NCI-H2029 treated with DMSO at 0.1 percent for 48 hours (cell line): Measurements from ENCODE around the gene ZNF185.
A peak's percentile ranks its signal among the peaks of the same experiment; 100 is the strongest.

Experiments
- DNase-seq: peaks from one replicate; lab custom pipeline; 2025; lab: John Stamatoyannopoulos, UW

ZNF185 gene

DNA sequence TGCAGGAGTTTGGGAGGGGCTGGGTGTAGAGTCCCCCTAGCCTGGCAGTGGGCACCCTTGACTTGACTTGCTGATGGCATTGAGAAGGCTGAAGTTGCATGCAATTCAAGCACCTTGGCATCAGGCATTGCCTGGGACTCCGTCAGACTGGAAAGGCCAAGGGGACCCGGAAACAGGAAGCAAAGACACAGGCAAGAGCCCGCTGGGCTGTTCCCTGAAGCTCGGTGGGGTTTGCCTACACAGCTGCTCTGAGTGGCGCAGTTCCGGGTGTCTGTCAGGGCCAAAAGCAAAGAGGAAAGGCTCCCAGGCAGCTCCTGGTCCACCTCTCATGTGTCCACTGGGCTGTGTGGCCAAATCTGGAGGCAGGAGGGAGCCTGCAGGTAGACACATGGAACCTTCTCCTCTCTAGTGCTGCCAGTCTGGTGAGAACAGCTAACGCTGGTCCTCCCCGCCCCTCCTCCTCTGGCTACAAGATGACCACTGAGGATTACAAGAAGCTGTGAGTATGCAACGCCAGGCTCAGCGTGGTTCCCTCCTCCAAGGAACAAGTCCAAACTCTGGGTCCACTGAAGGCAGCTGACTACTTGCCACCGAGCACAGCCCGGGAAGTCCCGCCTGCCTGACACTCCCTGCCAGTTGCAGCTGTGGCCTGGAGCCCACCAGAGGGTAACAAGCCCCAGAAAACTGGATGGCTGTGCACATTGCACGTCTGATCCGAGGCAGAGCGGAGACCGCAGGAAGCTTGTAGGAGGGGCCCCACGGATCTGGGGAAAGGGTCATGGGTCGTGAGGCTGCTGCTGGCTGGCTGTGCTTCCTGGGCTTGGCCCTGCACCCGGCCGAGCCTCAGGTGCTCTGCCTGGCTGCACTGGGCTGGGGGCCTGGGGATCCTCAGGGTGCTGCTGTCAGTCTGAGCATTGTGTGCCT lies 20.1 kb downstream of the ZNF185 start:
- DNase-seq = no peak

DNA sequence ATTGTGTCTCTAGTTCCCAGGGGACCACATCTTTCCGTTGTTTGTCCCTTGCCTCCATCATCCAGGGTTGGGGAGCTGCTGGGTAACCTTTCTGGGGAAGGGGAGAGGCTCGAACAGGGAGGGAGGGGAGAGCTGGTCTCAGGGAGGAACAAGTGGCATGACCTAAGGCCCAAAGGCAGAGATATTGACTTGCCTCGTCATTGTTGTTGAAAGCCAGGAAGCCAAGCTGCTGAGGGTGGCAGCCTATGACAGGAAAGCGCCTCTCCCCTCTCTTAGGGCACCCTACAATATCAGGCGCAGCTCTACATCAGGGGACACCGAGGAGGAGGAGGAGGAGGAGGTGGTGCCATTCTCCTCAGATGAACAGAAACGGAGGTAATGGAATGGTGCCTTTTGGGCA lies 20.8 kb downstream of the ZNF185 start:
- DNase-seq = no peak

DNA sequence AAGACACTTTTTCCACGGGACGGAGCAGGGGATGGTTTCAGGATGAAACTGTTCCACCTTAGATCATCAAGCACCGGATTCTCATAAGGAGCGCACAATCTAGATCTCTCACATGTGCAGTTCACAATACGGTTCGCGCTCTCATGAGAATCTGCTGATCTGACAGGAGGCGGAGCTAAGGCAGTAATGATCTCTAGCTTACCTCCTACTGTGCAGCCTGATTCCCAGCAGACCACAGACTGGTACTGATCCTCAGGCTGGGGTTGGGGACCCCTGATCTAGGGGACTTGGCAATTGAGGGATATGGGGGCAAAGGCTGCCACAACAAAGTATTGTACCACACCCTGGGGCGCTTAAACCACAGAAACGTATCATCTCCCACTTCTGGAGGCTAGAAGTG lies 25.7 kb downstream of the ZNF185 start:
- DNase-seq = no peak

DNA sequence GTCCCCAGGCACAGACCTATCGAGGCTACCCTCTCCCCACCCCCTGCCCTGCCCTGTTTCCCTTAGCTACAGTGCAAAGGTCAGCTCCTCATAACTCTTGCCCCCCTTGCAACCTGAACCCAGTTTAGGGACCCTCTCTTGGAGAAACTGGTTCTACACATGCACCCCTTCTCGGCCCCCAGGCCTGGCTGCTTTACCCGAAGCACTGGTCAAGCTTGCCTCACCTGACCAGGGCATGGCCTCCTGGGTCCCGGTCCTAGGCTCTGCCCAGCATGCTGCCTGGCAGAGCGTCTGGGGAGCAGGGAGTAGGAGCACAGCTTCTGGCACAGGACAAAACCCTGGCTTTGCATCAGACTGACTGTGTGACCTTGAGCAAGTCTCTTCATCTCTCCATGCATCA lies 28.0 kb downstream of the ZNF185 start:
- DNase-seq = no peak

DNA sequence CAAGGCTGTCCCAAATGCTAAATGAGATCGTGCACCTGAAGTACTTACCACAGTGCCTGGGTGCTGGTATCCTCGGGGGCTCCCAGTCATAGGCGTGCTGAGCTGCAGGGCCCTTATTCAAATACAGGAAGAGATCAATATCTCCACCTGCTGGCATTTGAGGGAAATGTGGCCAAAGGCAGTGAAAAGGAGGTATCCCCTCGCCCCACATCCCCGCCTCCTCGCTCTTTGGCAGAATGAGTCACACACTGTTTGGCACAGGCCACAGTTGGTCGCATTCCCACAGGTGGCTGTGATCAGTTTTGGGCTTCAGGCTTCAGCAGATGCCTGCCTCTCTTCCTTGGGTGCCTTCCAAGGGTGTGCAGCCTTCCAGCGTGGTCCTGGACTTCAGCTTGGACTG lies 28.4 kb downstream of the ZNF185 start:
- DNase-seq = no peak

DNA sequence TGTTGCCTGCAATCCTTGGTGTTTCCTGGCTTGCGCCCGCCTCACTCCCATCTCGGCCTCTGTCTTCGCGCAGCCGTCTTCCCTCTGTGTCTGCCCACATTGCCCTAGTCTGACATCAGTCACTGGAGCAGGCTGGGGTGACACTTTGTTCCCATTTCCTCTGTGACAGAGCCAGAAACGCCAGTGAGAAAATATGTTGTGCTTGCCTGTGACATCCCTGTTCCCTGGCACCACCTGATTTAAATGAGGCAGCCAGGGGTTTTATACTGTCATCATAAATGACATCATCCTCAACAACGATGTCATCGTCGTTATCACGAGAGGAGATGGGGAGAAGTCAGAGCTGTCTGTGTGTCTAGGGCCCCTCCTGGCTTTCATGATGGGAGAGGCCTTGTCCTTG lies 29.1 kb downstream of the ZNF185 start:
- no peak for DNase-seq

DNA sequence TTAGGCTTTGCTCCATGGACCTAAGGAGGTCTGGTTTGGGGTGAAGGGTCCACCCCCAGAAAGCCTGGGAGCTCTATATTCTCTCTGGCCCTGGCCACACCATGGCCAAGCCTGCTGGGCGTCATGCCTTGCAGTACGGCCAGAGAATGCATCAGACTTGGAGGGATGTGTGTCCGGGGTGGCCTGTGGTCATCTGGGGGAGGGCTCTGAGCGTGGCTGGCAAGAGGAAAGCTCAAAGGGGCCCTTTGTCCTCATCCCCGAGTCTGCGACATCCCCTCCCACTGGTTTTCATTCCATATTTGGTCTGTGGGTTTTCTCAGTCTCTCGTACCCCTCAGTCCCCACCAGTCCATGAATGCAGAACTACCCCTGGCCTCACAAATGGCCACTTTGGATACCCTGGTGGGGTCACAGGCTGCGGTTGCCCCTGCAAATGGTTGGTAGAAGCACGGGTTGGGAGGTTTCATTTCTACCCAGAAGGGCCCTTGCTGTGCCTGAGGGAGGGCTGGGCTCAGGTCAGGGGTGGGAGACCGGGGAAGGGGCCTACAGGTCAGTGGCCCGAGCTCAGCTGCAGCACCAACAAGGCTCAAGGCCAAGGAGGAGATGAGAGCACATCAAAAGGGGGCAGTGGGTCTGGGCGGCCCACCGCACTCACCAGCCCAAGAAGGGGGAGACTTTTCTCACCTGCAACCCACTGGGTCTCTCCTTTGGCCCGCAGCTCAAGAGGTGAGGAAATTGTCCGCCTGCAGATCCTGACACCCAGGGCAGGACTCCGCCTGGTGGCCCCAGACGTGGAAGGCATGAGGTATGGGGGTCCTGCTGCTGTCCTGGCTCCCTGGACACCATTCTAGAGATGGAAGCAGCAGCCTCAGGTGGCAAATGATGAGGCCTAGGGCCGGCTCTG lies 30.2 kb downstream of the ZNF185 start:
- no peak for DNase-seq

DNA sequence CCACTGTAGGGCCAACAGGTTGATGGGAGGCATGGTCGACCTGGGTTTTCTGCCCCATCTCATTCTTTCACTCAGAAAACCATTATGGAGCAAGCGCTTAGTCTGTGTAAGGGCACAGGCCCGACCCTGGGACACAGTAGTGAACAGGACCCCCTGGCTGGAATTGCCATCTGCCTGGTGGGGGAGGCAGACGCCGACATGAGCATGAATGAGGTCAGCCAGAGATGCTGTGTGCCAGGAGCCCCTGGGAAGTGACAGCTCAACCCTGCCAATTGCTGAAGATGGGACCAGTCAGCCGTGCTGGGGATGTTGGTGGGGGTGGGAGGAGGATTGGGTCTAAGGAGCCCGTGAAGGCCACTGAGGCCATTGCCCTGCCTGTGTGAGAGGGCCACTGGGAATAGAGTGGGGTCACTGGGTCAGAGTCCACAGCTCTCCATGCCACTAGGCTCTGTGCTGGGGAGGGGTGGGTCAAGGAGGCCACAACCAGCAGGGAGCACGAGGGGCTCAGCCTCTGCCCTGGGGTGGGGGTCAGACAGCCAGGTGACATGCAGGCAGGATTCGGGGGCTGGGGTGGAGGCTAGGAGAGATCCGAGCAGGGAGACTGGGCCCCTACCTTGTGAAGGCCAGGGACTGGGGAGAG lies 31.0 kb downstream of the ZNF185 start:
- DNase-seq = no peak

DNA sequence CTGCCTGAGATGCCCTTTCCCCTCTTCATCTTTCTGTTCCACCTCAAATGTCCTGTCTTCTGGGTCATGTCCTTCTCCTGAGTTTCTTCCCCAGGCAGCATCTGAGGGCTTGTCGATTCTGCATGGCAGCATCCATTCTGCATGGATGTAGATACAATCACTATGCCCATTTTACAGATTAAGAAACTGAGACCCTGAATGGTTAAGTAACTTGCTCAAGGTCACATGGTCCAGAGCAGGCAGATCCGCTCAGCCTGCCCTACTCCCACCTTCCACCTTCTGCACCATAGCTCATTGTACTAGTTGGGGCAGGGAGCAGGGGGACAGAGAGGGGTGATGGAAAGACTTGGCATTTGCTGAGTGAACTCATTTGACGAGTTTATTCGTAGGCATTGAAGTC lies 32.0 kb downstream of the ZNF185 start:
- DNase-seq = no peak

DNA sequence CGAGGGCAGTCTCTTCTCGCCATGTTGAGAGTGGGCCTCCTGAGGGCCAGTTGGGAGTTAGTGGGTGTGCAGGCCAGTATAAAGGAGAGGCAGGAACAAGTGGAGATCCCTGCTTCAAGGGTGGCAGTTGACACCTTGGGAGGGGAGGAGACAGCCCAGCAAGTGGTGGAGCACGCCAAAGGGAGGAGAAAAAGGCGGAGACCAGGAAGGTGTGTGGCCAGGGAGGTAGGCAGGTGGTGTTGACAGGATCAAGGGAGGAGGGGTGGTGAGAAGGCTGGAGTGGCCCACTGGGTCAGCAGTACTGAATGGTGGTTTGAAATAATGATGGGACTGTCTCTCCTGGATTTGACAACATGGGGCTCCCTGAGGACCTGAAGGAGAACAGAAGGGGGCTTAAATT lies 32.6 kb downstream of the ZNF185 start:
- no peak for DNase-seq

DNA sequence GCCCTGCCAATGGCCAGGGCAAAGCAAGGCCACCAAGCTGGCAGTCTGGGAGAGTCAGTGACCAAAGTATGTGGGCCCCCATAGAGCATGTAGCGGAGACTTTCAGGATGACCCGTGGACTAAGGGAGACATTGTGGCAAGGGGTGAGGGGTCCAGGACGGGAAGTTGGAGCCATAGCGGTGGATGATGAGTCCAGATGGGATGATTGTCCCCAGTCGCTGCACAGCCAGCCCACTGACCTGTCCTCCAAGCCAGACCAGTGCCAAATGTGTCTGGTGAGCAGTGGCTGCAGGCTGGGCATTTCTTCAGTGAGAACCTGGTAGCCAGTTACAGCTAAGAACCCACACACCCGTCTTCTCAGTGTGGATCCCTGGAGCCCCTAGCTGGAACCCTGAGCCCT lies 34.3 kb downstream of the ZNF185 start:
- DNase-seq = no peak

DNA sequence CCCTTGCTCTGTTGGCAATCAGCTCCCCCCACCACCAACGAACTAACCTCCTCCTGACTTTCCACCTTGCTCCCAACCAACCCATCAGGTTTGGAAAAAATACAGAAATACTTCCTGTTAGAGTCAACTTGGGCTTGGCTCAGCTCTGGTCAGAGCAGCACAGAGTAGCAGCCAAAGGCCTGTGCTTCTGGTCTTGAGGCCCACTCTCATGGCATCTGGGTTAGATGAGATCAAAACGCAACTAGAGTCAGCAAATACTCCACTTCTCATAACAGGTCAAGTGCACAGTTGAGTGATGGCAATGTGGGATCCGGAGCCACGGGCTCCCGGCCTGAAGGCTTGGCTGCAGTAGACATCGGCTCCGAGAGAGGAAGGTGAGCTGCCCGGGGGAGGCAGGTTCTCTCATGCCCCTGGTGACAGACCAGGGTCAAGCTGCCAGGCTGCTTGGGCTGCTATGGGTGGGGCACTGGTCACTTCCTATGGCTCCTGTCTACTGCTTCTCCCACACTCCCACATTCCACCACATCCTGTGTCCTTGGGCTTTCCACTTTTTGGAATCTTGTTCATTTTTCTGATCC lies 34.8 kb downstream of the ZNF185 start:
- no peak for DNase-seq

DNA sequence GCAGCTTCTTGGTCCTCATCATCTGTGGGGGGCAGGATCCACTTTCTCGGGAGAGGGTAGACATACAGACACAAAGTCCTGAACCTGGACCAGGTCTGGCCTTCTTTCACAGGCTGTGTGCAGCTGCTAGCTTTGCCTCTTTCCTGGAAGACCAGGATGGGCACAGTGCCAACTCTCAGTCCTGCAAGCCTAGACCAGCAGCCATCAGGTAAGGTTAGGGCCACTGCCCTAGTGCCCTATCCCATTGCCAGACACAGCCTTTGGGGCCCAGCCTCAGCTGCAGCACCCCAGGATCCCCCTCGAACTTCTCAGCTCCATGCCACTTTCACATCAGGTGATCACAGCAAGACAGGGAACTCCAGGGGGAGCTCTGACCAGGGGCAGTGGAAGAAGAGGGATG lies 38.4 kb downstream of the ZNF185 start:
- no peak for DNase-seq

DNA sequence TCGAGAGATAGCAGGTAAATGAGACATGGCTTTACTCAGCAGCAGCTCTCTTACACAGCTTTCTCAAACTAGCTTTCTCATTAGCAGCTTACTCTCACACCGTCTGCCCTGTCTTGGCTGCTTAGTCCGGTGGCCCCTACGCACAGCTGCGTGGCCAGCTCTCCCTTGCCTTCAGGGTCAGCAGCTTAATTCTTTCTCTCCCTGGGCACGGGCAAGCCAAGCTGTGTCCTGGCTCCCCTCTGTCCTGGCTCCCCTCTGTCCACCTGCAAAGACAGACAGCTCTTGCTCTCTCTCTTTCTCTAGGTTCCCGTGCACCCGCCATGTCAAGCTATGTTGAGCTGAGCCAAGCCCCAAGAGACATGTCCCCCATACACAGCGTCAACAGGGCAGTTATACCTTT lies 39.4 kb downstream of the ZNF185 start:
- DNase-seq = no peak

DNA sequence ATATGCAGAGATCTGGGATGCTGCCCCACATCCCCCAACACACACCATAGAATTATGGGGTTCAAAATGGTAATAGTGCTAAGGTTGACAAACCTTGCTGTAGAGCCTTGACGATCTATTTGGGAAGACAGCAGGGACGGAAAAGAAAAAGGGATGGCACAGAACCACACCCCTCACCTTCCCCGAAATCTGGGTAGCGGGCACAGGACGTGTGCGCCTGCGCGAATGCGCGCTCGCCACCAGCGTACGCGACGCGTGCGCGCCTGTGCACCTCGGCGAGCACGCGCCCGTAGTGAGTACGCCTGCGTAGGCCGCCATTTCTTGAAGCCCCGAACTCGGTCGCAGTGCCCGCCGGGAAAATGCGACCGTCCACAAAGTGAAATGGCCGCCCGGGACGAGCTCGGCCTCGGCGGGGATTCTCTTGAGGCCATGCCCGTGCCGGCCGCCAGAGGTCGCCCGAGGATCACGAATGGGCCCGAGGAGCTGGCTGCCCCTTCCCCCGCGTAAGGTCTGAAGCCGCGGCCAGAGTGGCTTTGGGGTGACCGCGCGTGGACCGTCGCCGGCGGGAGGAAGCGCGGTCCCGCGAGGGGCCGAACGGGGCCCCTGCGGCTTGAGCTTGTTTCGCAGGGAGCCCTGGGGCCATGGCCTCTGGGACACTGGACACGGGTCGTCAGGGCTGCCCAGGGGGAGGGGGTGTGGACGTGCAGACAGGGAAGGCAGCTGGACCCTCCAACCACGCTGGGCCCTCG lies 43.6 kb downstream of the ZNF185 start:
- DNase-seq = peak; percentile 36

DNA sequence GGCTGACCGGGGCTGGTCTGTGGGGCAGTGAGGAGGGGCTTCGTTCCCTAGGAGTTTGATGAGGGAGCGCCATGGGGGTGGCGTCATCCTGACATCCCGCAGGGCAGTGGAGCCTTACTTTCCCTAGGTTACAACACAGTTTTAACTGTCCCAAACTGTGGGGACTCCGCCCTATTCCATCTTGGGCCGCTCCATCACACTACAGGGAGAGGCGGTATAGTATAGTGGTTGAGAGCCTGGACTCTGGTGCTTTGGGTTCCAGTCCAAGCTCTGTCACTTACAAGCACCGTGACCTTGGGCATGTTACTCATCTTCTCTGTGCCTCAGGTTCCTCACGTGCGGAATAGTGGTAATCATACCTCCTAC lies 44.2 kb downstream of the ZNF185 start:
- DNase-seq = no peak

DNA sequence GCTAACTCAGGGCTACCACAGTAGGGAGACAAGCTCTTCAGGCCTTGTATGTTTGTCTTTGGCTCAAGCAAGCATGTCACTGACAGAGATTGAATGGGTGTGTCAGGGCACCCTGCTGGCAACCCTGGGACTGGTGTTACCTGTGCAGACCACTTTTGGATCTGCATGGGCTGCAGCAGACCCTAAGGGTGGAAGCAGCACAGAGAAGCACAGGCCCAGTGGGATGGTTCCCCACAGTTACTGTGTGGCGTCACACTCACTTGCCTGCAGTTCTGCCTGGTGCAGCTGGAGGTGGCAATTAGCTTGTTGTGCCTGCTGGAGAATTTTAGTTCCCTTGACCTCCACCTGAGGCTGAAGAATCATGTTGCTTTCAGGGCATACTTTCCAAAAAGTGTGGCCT lies 46.0 kb downstream of the ZNF185 start:
- no peak for DNase-seq

DNA sequence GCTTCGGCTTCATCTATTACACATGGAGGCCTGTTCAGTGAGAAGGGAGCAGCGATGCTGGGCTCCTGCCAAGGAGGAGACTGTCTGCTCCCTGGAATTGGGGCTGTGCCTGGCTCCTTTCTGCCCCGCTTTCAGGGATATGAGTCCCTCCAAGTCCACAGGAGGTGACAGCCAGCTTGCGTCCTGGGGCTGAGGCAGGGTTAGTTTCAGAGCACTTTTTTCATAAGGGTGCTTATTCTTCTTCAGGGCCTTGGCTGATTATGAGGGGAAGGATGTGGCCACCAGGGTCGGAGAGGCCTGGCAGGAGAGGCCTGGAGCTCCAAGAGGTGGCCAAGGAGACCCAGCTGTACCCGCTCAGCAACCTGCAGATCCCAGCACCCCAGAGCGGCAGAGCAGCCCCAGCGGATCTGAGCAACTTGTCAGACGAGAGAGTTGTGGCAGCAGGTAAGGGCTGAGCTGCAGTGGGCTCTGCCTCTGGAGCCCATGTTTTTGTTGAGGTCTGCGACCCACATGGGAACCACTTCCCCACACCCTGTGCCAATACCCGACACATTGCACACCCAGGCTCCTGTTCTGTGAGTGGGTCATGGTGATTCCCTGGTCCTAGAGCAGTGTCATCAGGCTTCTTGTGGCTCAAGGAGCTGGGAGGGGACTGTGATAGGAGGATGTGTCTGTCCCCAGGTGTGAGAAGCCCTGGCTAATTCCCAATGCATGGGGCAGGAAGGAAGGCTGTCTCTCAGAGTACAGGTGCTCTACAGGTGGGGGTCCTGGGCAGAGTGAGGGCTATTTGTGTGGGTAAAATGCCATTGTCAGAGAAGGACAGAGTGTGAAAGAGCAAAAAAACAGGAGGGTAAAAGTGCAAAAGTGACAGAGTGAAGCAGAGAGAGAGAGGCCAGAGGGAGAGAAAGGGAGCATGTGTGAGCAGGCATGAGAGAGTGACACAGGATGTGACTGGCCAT lies 47.4 kb downstream of the ZNF185 start:
- no peak for DNase-seq

DNA sequence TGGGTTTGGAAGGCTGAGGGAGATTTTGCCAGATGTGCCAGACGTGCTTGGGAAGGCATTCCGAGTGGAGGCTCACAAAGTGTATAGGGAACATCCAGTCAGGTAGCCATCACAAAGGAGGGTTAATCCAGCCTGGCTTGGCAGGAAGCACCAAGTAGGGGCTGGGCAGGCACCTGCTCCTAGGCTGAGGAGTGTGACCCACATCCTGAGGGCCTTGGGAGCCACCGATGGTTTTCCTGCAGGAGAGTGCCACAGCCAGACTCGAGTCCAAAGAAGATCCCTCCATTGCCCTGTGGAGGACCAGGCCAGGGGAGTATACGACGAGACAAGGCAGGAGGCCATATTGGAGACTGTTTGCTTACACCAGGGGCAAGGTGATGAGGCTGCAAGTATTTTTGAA lies 48.8 kb downstream of the ZNF185 start:
- DNase-seq = no peak
